GM12801 (cell line): Measurements from ENCODE around the gene CACNA1H.

Experiments used
- TF ChIP-seq, protein P1 (sequence below): IDR thresholded peaks from one replicate; pipeline ENCODE4 v1.5.1; 2011; ENCODE audit warnings: control low read depth; ENCODE audit not compliant: insufficient read length; ENCODE audit errors: extremely low read depth

CACNA1H gene

DNA sequence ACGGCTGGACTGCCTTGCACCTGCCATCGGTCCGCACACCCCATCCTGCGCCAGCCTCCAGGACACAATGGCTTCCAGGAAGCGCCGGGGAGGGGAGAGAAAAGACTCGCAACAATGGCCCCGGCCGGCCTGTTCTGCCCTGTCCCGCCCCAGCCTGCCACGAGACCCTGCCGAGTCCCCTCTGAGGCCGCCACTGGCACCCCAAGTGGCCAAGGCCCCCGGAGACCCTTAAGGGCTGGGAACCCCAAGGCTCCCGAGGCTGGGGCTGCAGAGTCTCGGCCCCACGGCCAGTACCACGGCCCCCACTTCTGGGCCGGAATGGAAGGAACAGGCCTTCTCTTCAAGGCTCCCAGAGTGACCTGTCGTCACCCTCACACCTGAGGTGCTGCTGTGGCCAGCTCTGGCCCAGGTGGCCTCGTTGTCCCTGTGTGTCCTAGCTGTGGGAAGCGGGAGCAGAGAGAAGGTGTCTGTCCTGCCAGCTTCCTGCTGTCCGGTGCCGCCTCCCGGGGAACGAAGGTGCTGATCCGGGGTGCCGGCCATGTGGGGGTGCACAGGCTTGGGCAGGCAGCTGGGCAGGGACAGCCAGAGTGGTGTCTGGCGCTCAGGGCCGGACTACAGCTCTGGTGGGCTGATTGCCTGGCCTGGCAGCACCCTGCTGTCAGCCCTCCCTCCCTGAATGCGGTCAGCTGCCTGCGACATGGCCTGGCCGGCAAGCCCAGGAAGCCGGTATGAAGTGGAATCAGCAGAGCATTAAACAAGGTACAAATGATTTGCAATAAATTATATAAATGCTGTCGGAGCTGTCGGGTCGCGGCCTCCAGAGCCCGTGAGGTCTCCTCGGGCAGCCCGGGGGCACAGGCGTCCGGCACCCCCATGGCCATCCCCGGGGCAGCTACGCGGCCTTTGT, 8.2 kb upstream of the CACNA1H start:
- TF ChIP-seq, protein P1, sequence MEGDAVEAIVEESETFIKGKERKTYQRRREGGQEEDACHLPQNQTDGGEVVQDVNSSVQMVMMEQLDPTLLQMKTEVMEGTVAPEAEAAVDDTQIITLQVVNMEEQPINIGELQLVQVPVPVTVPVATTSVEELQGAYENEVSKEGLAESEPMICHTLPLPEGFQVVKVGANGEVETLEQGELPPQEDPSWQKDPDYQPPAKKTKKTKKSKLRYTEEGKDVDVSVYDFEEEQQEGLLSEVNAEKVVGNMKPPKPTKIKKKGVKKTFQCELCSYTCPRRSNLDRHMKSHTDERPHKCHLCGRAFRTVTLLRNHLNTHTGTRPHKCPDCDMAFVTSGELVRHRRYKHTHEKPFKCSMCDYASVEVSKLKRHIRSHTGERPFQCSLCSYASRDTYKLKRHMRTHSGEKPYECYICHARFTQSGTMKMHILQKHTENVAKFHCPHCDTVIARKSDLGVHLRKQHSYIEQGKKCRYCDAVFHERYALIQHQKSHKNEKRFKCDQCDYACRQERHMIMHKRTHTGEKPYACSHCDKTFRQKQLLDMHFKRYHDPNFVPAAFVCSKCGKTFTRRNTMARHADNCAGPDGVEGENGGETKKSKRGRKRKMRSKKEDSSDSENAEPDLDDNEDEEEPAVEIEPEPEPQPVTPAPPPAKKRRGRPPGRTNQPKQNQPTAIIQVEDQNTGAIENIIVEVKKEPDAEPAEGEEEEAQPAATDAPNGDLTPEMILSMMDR: no peak

DNA sequence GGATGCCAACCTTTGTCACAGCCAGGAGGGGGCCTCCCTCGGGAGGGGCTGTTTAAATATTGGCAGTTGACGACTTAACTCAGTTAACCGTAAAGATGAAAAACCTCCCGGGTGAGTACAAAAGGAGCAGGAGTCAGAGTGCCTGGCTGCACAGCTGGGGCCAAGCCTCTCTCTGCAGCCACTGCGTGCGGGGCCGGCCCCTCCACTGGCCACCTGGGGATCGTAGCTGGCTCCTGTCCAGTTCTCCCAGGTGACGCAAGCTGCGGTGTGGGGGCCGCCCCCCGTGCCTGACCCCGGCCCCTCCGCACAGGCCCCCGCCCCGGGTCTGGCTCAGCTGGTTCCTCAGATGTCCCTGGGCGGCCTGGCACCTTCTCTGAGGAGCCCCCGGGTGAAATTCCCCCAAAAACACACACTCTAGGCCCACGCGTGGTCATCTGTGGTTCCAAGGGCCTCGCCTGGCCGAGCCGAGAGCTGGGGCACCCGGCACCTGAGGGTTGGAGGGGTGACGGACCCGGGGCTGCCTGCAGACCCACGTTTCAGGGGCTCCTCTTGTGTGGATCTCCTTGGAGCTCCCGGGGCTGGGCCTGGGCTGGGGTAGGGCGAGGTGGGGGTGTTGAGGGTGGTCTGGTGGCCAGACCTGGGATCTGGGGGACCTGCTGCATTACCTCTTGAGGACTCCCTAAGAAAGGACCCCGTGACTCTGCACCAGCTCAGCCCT, 7.4 kb upstream of the CACNA1H start:
- TF ChIP-seq, protein P1: no peak

DNA sequence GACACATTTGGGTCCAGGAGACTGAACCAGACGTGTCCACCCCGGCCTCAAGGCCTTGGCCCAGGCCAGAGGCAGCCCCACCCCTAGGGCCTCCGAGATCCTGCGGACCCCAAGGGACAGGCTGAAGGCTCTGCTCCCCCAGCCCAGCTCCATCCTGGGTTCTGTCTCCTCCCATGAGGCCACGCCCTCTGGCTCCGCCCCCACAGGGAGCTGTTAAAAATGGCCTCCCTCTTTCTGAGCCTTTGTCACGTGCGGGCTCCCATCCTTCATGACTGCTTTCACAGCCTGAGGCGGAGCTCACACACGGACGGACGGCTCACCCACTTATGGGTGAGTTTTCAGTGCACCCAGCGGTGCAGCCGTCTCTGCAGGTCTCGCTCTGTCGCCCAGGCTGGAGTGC, 6.5 kb upstream of the CACNA1H start:
- TF ChIP-seq, protein P1: no peak

DNA sequence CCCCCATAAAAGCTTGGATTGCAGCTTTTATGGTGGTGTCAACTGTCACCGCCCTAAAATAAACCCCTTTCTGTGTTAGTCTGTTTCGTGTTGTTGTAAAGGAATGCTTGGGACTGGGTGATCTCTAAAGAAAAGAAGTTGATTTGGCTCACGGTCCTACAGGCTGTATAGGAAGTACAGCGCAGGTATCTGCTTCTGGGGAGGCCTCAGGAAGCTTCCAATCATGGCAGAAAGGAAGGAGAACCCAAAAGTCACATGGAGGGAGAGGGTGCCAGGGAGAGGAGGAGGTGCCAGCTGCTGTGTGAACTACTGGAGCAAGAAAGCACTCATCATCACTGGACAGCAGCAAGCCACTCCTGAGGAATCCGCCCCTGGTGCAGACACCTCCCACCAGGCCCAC, 5.9 kb upstream of the CACNA1H start:
- TF ChIP-seq, protein P1: no peak

DNA sequence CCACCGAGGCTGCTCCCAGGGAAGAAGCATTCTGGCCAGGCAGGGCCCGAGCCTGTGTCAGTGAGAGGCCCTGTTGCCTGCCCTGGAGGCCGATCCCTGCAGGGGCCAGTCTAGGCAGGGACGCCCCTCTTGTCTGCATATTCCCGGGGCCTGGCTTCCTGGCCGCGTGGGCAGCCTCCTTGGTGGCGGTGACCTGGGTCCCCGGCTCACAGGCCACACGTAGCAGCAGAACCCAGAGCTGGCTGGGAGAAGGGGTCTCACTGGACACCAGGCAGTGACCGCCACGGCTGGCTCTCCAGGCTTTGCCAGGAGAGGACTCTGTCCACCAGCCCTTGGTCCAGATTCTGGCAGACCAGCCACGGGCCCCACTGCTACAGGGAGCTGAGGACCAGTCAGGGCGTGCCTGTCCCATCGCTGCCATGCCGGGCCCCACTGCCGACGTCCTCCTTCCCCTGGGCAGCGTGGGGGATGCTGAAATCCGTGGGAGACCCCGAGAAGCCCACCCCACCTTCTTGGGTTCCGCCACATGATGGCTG, 3.7 kb upstream of the CACNA1H start:
- TF ChIP-seq, protein P1: no peak

DNA sequence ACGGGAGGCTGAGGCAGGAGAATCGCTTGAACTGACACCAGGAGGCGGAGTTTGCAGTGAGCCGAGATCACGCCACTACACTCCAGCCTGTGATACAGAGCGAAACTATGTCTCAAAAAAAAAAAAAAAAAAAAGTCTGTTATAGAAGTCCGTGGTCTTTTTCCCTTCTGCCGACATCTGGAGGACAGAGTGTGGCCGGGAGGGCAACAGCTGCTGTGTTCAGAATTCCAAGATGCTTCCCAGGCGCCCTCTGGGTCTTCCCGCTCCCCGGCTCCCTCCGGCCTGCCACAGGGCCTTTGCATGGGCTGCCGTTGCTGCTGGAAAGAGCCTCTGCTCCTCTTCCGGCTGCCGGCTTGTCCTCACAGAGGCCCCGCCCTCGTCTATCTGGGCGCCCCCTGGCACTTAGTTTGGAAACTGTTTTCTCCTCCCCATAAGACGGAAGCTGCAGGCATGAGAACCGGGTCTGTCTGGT, 2.4 kb upstream of the CACNA1H start:
- TF ChIP-seq, protein P1: no peak

DNA sequence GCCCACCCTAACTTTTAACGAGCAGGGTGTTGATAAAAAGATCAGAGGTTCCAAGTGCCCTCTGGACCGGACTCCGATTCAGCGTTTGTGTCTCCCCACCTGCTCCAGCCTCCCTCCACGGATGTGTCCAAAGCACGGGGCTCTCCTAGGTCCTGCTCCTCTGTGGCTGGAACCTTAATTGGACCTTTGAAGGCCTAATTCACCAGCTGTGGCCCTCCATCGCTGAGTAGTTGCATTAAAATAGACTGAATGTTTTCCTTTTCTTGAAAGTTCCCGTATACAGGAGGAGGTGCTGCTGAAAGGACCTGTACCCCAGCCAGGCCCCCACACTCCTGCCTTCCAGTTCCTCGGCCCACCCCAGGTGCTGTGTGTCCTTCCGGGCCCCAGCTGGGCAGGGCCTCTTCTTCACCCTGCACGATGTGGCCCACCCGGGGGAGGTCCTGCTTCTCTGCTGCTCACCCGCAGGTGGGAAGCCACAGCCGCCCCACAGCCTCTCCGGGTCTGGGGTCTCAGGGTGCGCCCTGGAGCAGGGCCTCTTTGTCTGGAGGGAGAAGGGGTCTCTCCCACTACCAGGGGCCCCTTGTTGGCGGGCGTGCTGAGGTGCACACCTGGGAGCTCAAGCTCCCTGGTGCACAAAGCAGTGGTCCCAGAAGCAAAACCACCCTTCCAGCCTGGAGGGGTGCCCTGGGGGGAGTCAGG, 1.3 kb upstream of the CACNA1H start:
- TF ChIP-seq, protein P1: no peak
